Coronary artery (tissue), 2 donors: ENCODE data around the gene FKTN.
"Not testable (repeated sequence)": the region's sequence is repeated elsewhere in the genome, so short reads cannot be mapped to it uniquely, and the experiment has no call there.

ENCODE experiments used
- DNase-seq: peaks from one replicate; pipeline ENCODE4 v3.0.0-alpha.2; 2017; ENCODE audit warnings: low spot score
- H3K27ac ChIP-seq, 2 donors: fragments of 200-600 bp; sonication (generic); one replicate each; pipeline ENCODE4 v1.5.1; 2016 to 2019
- H3K4me3 ChIP-seq: fragments of 200-600 bp; sonication (generic); 2 replicates; pipeline ENCODE4 v1.5.1; 2016; ENCODE audit warnings: mild to moderate bottlenecking, moderate library complexity
- CTCF ChIP-seq: fragments of 200-600 bp; sonication (generic); IDR thresholded peaks from one replicate; pipeline ENCODE4 v1.5.1; 2019; ENCODE audit warnings: antibody characterized with exemption

FKTN gene

GRCh38 chr9:105531530-105531929 lies 26.4 kb upstream of the FKTN start:
- Histone ChIP-seq H3K27ac (no peak overlapping the region), H3K4me3 (no peak overlapping the region)
- no peak for DNase-seq
- no peak for TF ChIP-seq CTCF

- no peak for TF ChIP-seq CTCF
- Histone ChIP-seq H3K4me3 (no peak overlapping the region), H3K27ac (no peak overlapping the region)
- DNase-seq, result no peak
These were observed 21.8 kb upstream of the FKTN start for GRCh38 chr9:105535920-105536668.

GRCh38 chr9:105539452-105539851 lies 18.5 kb upstream of the FKTN start:
- no peak overlapping the region for H3K4me3 ChIP-seq
- no peak for DNase-seq
- no peak for TF ChIP-seq CTCF
- H3K27ac ChIP-seq, result no peak overlapping the region

- no peak overlapping the region for H3K27ac ChIP-seq
- no peak for TF ChIP-seq CTCF
- no peak for DNase-seq
- H3K4me3 ChIP-seq, result no peak overlapping the region
These were observed 16.1 kb upstream of the FKTN start for GRCh38 chr9:105541838-105542237.

- no peak for TF ChIP-seq CTCF
- H3K27ac ChIP-seq, result no peak overlapping the region
- DNase-seq, result peak; percentile 71
- no peak overlapping the region for H3K4me3 ChIP-seq
These were observed 3.9 kb upstream of the FKTN start for GRCh38 chr9:105554042-105554441.

GRCh38 chr9:105572455-105572854 lies 14.5 kb downstream of the FKTN start:
- H3K27ac ChIP-seq, result no peak overlapping the region
- no peak overlapping the region for H3K4me3 ChIP-seq
- no peak for TF ChIP-seq CTCF
- DNase-seq, result no peak

- not testable (repeated sequence) for DNase-seq, H3K4me3 ChIP-seq, H3K27ac ChIP-seq
These were observed 22.0 kb downstream of the FKTN start for GRCh38 chr9:105579952-105580351.

GRCh38 chr9:105581550-105581949 lies 23.6 kb downstream of the FKTN start:
- not testable (repeated sequence) for H3K4me3 ChIP-seq, H3K27ac ChIP-seq, DNase-seq
